Germinal center (tissue), 1 donor: ENCODE measurements around the gene PHACTR2.
"Not testable (repeated sequence)": the region's sequence is repeated elsewhere in the genome, so short reads cannot be mapped to it uniquely, and the experiment has no call there.

Experiments
- DNase-seq: peaks from one replicate; pipeline ENCODE4 v3.0.0; 2012; ENCODE audit warnings: mixed read lengths, low spot score

Gene PHACTR2

DNA sequence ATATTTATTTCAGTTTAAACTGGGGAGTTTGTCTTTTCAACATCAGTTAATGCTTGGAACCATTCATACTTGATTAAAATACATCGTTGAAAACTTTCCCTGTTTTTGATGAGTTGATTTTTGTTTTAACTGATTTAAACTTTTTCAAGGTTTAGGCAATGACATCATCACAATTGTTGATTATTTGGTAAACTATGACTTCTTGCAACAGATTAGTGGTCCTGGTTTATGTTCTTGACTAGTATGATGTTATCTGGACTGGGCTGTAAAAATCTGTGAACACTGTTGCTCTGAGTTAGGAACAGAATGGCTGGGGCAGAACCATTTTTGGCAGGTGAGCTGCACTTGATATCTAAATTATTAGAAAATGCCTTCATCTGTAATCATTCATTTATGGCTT, 186.5 kb downstream of the PHACTR2 start, which contains the start of gene ZC2HC1B:
Gene ZC2HC1B (plus strand): TSS at position 241 of the 400 bp plus-strand sequence. CDS start 66 bp downstream, at position 307.
- DNase-seq = no peak

GRCh38 chr6:143867236-143867635, 189.5 kb downstream of the PHACTR2 start:
- DNase-seq = no peak

- not testable (repeated sequence) for DNase-seq
Measured at GRCh38 chr6:143868808-143869207, 191.0 kb downstream of the PHACTR2 start.

- DNase-seq = not testable (repeated sequence)
Measured at GRCh38 chr6:143871202-143871730, 193.5 kb downstream of the PHACTR2 start.

- DNase-seq = no peak
Measured at GRCh38 chr6:143872201-143872600, 194.4 kb downstream of the PHACTR2 start.

- DNase-seq = not testable (repeated sequence)
Measured at GRCh38 chr6:143873600-143873999, 195.8 kb downstream of the PHACTR2 start.

DNA sequence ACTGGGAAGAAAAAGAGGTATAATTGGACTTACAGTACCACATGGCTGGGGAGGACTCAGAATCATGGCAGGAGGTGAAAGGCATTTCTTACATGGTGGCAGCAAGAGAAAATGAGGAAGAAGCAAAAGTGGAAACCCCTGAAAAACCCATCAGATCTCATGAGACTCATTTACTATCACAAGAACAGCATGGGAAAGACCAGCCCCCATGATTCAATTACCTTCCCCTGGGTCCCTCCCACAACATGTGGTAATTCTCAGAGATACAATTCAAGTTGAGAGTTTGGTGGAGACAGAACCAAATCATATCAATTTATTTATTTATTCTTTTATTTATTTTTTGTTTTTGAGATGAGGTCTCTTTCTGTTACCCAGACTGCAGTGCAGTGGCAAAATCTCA, 196.7 kb downstream of the PHACTR2 start:
- DNase-seq = not testable (repeated sequence)

DNA sequence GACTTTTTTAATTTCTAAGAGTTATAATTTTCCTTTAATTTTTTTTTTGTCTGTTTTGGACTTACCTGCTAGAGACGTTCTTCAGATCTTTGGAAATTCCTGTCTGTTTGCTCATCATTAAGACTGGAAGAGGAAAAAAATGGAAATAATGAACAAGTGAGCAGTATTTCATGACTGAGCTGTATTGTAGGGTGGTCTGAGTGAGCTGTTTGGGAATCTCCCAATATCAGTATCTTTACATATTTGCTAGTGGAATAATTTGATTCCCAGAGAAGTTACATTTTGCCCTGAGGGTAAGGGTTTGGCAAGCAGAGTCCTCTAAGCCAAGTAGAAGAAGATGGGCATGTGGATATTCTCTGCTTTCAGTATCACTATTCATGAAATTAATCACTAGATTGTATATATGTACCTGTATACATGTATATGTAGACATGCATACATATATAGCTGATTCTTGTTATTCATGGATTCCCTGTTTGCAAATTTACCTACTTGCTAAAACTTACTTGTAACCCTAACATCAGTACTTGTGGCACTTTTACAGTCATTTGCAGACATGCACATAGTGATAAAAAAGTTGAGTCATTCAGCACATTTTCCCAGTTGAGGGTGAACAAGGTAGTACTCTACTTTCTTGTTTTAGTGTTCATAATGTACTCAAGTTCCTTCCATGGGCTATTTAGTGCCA, 200.0 kb downstream of the PHACTR2 start:
- no peak for DNase-seq

- DNase-seq = no peak
Measured at GRCh38 chr6:143878272-143878760, 200.6 kb downstream of the PHACTR2 start.

GRCh38 chr6:143880412-143880811, 202.6 kb downstream of the PHACTR2 start:
- no peak for DNase-seq
